HepG2 (cell line): ENCODE results near the gene MED15. TPM values are rescaled to one million over a fixed set of nuclear protein-coding genes. Genes with fewer than 3 reads are reported as not detected.

Experiments
- ATAC-seq: fragments of 200-7000 bp; cut with Tn5 transposase; 3 replicates; pipeline ENCODE4 v1.9.1; 2020; ENCODE audit warnings: mild to moderate bottlenecking, moderate library complexity
- BruUV-seq: library from RNA; stranded (reverse); fragments of 400-500 nt; replicated peaks from 2 replicates; lab custom pipeline; 2021; lab: Mats Ljungman, UMichigan
- CTCF ChIA-PET: fragments of 300-600 bp; formaldehyde crosslinking; extraction: SDS; loops from one replicate; lab custom pipeline; 2021; ENCODE audit warnings: low total read pairs, inconsistent platforms, low intra/inter-chr PET ratio; lab: Yijun Ruan, JAX
- POLR2A ChIA-PET: fragments of 350-600 bp; sonication (Branson Sonifier 250); formaldehyde crosslinking; loops from one replicate; lab custom pipeline; 2020; ENCODE audit warnings: antibody characterized with exemption, inconsistent platforms; lab: Yijun Ruan, JAX
- DNase-seq: peaks from one replicate; pipeline ENCODE4 v3.0.0-alpha.2; 2015; ENCODE audit warnings: low spot score
- FAIRE-seq: peaks from 3 replicates; lab custom pipeline; 2011; peaks lifted over from hg19 to GRCh38; lab: Jason Lieb, UNC
- H2AFZ ChIP-seq: one replicate; pipeline ENCODE4 v1.6.1; 2011; ENCODE audit warnings: low read length, inconsistent platforms
- H3K27ac ChIP-seq: fragments of 300-600 bp; 3 replicates; pipeline ENCODE4 v1.8.0; 2011; ENCODE audit warnings: mixed run types, mild to moderate bottlenecking, mixed read lengths, low read length, inconsistent platforms; ENCODE audit not compliant: insufficient read depth; ENCODE audit errors: extremely low read length
- H3K27me3 ChIP-seq, 2 experiments: fragments of 200-600 bp in 1 of 2; 2 replicates in 1 of 2; 3 replicates in 1 of 2; pipeline versions ENCODE4 v1.6.0 to v1.8.0; 2011; ENCODE audit warnings: low read length in 2 of 2, mild to moderate bottlenecking in 2 of 2, moderate library complexity in 2 of 2, inconsistent platforms in 1 of 2; ENCODE audit not compliant: insufficient read depth in 2 of 2, control insufficient read depth in 1 of 2
- H3K36me3 ChIP-seq, 2 experiments: fragments of 200-600 bp in 1 of 2; replicated peaks in 1 of 2; 2 replicates in 1 of 2; 3 replicates in 1 of 2; pipeline versions ENCODE4 v1.5.1 to v1.8.0; 2011; ENCODE audit warnings: low read length in 2 of 2, inconsistent platforms in 1 of 2; ENCODE audit not compliant: insufficient read depth in 2 of 2, control insufficient read depth in 1 of 2
- H3K4me1 ChIP-seq: 2 replicates; pipeline ENCODE4 v1.5.1; 2012; ENCODE audit warnings: low read length, inconsistent platforms; ENCODE audit not compliant: insufficient read depth
- H3K4me2 ChIP-seq: 2 replicates; pipeline ENCODE4 v1.6.0; 2011; ENCODE audit warnings: low read depth, low read length, inconsistent platforms
- H3K4me3 ChIP-seq, 3 experiments: fragments of 200-600 bp in 1 of 3; sonication (generic), shearing (Covaris generic) in 1 of 3; replicated peaks in 1 of 3; 2 replicates each; pipeline ENCODE4 v1.5.1; 2011 to 2016; ENCODE audit warnings: low read length in 3 of 3, inconsistent platforms in 2 of 3, low read depth in 2 of 3, mild to moderate bottlenecking in 2 of 3, control low read depth in 1 of 3, mixed read lengths in 1 of 3; ENCODE audit not compliant: insufficient read depth in 1 of 3
- H3K79me2 ChIP-seq: one replicate; pipeline ENCODE4 v1.6.1; 2011; ENCODE audit warnings: low read length, inconsistent platforms; ENCODE audit not compliant: insufficient read depth
- H3K9ac ChIP-seq: 2 replicates; pipeline ENCODE4 v1.6.0; 2011; ENCODE audit warnings: mild to moderate bottlenecking, low read depth, low read length, inconsistent platforms; ENCODE audit not compliant: insufficient read depth
- H3K9me3 ChIP-seq: 2 replicates; pipeline ENCODE4 v1.5.1; 2012; ENCODE audit warnings: mild to moderate bottlenecking, low read length
- H4K20me1 ChIP-seq: 2 replicates; pipeline ENCODE4 v1.6.0; 2011; ENCODE audit warnings: inconsistent platforms, mild to moderate bottlenecking, low read length, moderate library complexity; ENCODE audit not compliant: insufficient read depth
- CBFB ChIP-seq: sonication (generic); formaldehyde crosslinking; IDR thresholded peaks from 2 replicates; pipeline ENCODE4 v1.4.0; 2020; ENCODE audit warnings: missing genetic modification reagents
- CREBL2 ChIP-seq: sonication (generic); formaldehyde crosslinking; IDR thresholded peaks from 2 replicates; pipeline ENCODE4 v1.8.1; 2023; ENCODE audit warnings: missing genetic modification reagents, mild to moderate bottlenecking, borderline replicate concordance
- EED ChIP-seq: sonication (generic); formaldehyde crosslinking; IDR thresholded peaks from 2 replicates; pipeline ENCODE4 v1.5.0; 2020; ENCODE audit warnings: mild to moderate bottlenecking, missing genetic modification reagents
- MEIS1 ChIP-seq: sonication (generic); formaldehyde crosslinking; IDR thresholded peaks from 2 replicates; pipeline ENCODE4 v1.9.0; 2021; ENCODE audit warnings: mild to moderate bottlenecking, missing genetic modification reagents, moderate library complexity, borderline replicate concordance
- SNAI1 ChIP-seq: sonication (generic); formaldehyde crosslinking; IDR thresholded peaks from 2 replicates; pipeline ENCODE4 v1.5.0; 2020; ENCODE audit warnings: mild to moderate bottlenecking, missing genetic modification reagents, borderline replicate concordance
- SNAPC4 ChIP-seq: sonication (generic); formaldehyde crosslinking; IDR thresholded peaks from 2 replicates; pipeline ENCODE4 v1.4.0; 2020; ENCODE audit warnings: mild to moderate bottlenecking, missing genetic modification reagents
- TGIF2 ChIP-seq: IDR thresholded peaks from 2 replicates; pipeline ENCODE4 v1.6.1; 2016; ENCODE audit warnings: control low read depth, missing compliant biosample characterization
- ZKSCAN8 ChIP-seq: IDR thresholded peaks from 2 replicates; pipeline ENCODE4 v1.6.1; 2016; ENCODE audit warnings: borderline replicate concordance, missing genetic modification reagents, missing compliant biosample characterization
- ZNF143 ChIP-seq: sonication (generic); formaldehyde crosslinking; IDR thresholded peaks from 2 replicates; pipeline ENCODE4 v1.4.0; 2020; ENCODE audit warnings: missing genetic modification reagents
- ZNF207 ChIP-seq: fragments of 450-650 bp; IDR thresholded peaks from 2 replicates; pipeline ENCODE4 v1.6.1; 2016; ENCODE audit warnings: antibody characterized with exemption, borderline replicate concordance
- ZNF224 ChIP-seq: sonication (generic); formaldehyde crosslinking; IDR thresholded peaks from 2 replicates; pipeline ENCODE4 v1.5.0; 2020; ENCODE audit warnings: mild to moderate bottlenecking, missing genetic modification reagents
- ZNF501 ChIP-seq: sonication (generic); formaldehyde crosslinking; IDR thresholded peaks from 2 replicates; pipeline ENCODE4 v1.5.1; 2020; ENCODE audit warnings: mild to moderate bottlenecking, moderate library complexity, missing genetic modification reagents
- ZNF670 ChIP-seq: sonication (generic); formaldehyde crosslinking; IDR thresholded peaks from 2 replicates; pipeline ENCODE4 v1.8.0; 2022; ENCODE audit warnings: mild to moderate bottlenecking, missing genetic modification reagents, borderline replicate concordance
- WGBS: methylation state at CpG from one replicate; pipeline ENCODE4 v1.1.6; 2017; ENCODE audit warnings: low lambda C conversion rate; 5-methylcytosine and 5-hydroxymethylcytosine counted together
- in situ Hi-C: cut with HindIII; loops from 2 replicates; pipeline ENCODE4 v1.10.0; 2017; ENCODE audit warnings: low pct_unique_long_range_greater_than_20kb; ENCODE audit not compliant: extremely low pct_ligation_motif_present
- intact Hi-C: fragments of 100-400 bp; cut with micrococcal nuclease; formaldehyde crosslinking; loops from one replicate; pipeline ENCODE4 v1.10.0; 2022; ENCODE audit not compliant: unreplicated experiment
- polyA plus RNA-seq, 8 experiments: library from polyadenylated mRNA; depleted of rRNA in 3 of 8; stranded (reverse) in 7 of 8; unstranded in 1 of 8; fragments of >200 nt; fragmentation: Illumina TruSeq in 4 of 8; extraction: Trizol in 4 of 8; gene quantifications; 2 replicates each; pipeline versions ENCODE4 v1.2.1 to v1.2.3, GENCODE V29; 2011 to 2016; ENCODE audit warnings: low read depth in 4 of 8, missing spikeins in 1 of 8, mixed read lengths in 1 of 8; ENCODE audit not compliant: insufficient read depth in 1 of 8
- total RNA-seq, 5 experiments: library from RNA; depleted of rRNA; stranded (reverse); fragments of >200 nt; fragmentation: Illumina TruSeq; extraction: Trizol; gene quantifications; 2 replicates each; pipeline ENCODE4 v1.2.3, GENCODE V29; 2016; ENCODE audit warnings: low read depth in 1 of 5

MED15 gene
- total and polyA plus RNA-seq, 2 of the 13 experiments (the other 11 are each of a cell fraction or from before 2014, with no cell fraction given) = 14.3 to 27.0 TPM

GRCh38 chr22:20604092-20604747, 96.8 kb downstream of the MED15 start:
- DNase-seq (no peak), ATAC-seq (no peak), FAIRE-seq (no peak)
- intact Hi-C loops (no loop called here), in situ Hi-C loops (no loop called here)
- Histone ChIP-seq H3K4me2 (no peak overlapping the region), H3K4me1 (peaks cover 22% of the 10 kb centered on the region), H3K4me3 (no peak overlapping the region), H3K9ac (no peak overlapping the region), H4K20me1 (no peaks in the 10 kb centered on the region), H3K36me3 (no peaks in the 10 kb centered on the region), H3K27me3 (peaks cover 0 to 55% of the 10 kb centered on the region in 2 experiments; a peak in 4 of 5 replicates), H3K79me2 (no peaks in the 10 kb centered on the region), H2AFZ (no peak overlapping the region), H3K9me3 (no peaks in the 10 kb centered on the region), H3K27ac (no peak overlapping the region)
- ChIA-PET POLR2A (no interaction called here), CTCF (interaction anchor here (1.7 to 2.4 kb wide), 2 partner anchors 40 to 137 kb away, joined by 5 to 9 read pairs; no protein-coding TSS in a partner anchor)
- TF ChIP-seq EED (no peak), ZNF501 (no peak), ZNF143 (CRISPR knock-in tag) (no peak), MEIS1 (CRISPR knock-in tag) (no peak), ZNF670 (no peak), ZNF207 (no peak), SNAI1 (no peak), TGIF2 (CRISPR knock-in tag) (no peak), SNAPC4 (CRISPR knock-in tag) (no peak), CREBL2 (CRISPR knock-in tag) (no peak), ZNF224 (no peak), ZKSCAN8 (CRISPR knock-in tag) (no peak), CBFB (CRISPR knock-in tag) (no peak)
- BruUV-seq = no TSS peak
- 45% methylated on average over 9 of the region's 23 CpGs for WGBS
